Activated CD4-positive, alpha-beta T cell treated with anti-CD3 and anti-CD28 coated beads, Interleukin-2, amount 50 U/mL, for 48 hours (primary cell): ENCODE results near the gene BCL2L1.
"Not testable (repeated sequence)": the region's sequence is repeated elsewhere in the genome, so short reads cannot be mapped to it uniquely, and the experiment has no call there.

Source experiments
- DNase-seq, 2 experiments: peaks; one replicate each; pipeline ENCODE4 v3.0.0-alpha.2; 2020

Gene BCL2L1

DNA sequence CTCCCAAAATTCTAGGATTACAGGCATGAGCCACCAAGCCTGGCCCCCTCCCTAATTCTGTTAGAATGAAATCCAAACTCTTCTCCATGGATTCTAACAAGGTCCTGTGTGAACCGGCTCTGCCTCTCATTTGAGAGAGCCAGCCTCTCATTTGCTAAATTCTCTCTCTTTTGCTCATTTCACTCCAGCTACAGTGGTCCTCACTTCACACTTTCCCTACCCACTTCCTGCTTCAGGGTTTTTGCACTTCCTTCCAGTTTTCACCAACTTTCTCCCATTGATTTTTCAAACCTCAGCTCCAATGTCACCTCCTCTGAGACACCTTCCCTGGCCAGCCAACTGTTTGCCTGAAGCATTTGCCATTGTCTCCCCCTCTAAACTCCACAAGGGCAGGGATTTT, 79.8 kb downstream of the BCL2L1 start:
- DNase-seq = no peak

- no peak for DNase-seq
Observed at GRCh38 chr20:31641391-31641790, 81.3 kb downstream of the BCL2L1 start.

GRCh38 chr20:31640259-31640658, 82.4 kb downstream of the BCL2L1 start:
- no peak for DNase-seq

DNA sequence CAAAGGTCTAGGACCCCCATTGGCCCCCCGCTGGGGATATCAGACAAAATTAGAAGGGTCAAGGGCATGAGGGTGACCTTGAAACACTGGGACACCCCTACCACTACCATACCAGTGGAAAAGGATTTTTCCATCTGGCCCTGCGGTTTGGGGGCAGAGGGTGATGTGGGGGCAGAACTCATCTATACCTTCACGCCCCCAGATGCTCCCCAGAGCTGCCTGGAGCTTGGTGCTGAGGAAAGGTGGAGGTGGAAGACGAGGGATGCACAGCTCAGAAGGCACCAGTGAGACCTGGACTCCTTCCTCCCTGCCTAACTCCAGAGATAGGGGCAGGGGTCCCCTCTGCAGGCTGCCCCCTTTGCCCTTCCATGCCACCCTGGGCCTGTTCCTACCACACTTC, 83.9 kb downstream of the BCL2L1 start:
- DNase-seq = no peak

DNA sequence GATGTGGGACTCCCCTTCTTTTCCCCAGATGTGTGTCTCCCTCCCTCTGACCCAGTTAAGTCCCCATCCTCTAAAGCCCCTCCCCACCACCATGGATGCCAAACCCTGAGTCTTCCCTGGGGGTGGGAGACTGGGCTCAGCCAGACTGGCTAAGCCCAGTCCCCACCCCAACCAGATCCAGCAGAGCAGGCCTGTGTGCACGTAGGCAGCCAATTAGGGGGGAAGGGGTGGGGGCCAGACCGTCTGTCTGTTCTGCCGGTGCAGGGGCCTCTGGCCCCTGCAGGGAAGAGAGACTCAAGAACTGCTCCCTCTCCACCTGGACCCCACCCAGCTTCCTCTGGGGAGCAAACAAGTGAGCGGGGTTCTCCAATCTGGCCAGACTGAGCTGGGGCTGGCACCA, 84.4 kb downstream of the BCL2L1 start:
- no peak for DNase-seq

- DNase-seq = no peak
Observed at GRCh38 chr20:31637660-31638059, 85.0 kb downstream of the BCL2L1 start, which contains the start of gene COX4I2. TSS of gene COX4I2 (plus strand) at chr20:31637912. CDS start at chr20:31639018, 1,106 bp downstream.

DNA sequence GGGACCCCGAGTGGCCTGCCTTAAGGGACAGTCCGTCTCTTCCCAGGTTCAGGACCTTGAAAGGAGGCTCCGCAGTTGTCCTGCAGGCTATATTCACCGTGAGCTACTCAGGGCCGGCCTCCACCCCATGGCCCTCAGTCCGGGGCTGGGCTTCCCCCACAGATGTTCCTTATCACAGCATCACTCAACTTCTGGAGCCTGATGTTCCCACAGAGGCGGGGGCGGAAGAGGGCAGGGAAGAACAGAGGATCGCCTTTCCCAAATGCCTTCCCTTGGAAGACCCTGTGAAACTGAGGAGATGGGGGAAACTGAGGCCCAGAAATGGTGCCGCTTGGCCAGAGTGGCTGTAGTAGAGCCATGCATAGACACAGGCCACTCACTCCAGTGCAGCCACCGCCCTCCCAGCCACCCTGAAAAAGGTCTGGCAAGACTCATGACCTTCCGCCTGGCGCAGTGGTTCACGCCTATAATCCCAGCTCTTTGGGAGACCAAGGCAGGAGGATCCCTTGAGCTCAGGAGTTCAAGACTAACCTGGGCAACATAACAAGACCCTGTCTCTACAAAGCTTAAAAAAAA, 89.2 kb downstream of the BCL2L1 start:
- no peak for DNase-seq

DNA sequence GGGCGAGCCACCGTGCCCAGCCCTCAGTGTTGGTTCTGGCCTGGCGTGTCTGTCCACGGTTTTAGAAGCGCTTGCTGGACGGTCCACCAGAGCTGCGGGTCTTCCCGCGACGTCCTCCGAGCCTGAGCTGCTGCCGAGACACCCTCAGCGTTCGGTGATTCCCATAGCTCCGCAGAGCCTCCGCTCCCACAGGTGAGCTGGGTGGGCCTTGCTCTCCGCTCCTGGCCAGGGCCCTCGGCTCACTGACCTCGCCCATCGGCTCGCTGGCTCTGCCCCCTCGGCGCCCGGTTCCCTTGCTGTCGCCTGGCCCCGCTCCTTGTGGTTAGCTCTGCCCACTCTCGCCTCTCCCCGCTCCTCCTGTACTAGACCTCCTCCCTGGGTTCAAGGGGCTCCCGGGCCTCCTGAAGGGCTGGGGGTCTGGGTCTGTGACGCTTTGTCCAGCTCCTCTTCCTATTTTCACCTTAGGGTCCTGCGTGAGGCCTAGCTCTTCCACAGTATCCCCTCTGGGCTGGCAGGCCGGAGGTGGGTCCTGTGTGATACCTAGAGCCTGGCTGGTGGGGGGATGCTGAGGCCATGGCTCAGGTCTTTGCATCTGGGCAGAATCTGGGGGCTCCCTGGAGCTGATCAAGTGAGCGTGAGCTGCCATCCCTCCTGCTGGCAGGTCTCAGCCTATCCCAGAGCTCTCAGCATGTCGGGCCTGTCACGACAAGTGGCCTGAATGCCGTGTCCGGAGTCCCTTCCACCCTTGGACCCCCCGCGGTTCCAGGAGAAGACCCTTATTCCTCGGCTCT, 89.9 kb downstream of the BCL2L1 start:
- no peak for DNase-seq

DNA sequence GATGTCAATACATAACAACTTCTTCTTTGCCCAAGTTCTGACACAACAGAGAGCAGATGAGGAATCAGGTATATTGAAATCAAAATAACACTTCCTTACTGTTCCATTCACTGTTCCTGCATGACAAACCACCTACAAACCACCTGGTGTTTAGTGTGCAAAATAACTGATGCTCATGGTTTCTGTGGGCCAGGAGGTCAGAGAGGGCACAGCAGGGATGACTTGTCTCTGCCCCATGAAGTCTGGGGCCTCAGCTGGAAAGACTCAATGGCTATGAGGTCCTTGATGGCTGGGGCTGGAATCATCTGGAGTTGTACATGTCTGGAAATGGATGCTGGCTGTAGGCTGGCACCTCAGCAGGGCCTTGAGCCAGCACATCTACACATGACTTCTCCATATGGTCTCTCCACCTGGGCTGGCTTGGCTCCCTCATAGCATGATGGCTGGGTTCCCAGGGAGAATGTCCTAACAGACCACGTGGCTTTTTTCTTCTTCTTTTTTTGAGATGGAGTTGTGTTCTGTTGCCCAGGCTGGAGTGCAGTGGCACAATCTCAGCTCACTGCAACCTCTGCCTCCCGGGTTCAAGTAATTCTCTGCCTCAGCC, 92.4 kb downstream of the BCL2L1 start:
- no peak for DNase-seq

- DNase-seq = not testable (repeated sequence)
Observed at GRCh38 chr20:31628057-31628456, 94.6 kb downstream of the BCL2L1 start.

GRCh38 chr20:31626534-31626933, 96.1 kb downstream of the BCL2L1 start:
- DNase-seq = not testable (repeated sequence)

- not testable (repeated sequence) for DNase-seq
Observed at GRCh38 chr20:31623123-31623505, 99.6 kb downstream of the BCL2L1 start.

DNA sequence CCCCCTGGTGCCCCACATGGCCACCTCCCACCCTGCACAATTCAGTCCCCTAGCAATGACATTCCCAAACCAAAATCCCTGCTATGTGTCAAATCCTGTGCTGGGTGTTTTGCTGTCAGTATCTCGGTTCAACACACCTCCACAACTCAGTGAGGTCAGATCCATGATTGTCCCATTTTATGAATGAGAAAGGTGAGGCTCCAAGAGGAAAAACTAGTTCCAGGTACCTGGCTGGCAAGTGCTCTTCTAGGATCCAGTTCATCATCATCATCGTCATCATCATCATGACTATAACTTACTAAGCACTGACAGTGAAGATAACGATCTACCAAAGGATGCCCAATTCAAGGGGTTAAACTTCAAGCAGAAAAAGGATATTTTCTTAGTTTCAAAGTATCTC, 102.4 kb downstream of the BCL2L1 start:
- no peak for DNase-seq

- DNase-seq = no peak
Observed at GRCh38 chr20:31617432-31618104, 105.1 kb downstream of the BCL2L1 start.

DNA sequence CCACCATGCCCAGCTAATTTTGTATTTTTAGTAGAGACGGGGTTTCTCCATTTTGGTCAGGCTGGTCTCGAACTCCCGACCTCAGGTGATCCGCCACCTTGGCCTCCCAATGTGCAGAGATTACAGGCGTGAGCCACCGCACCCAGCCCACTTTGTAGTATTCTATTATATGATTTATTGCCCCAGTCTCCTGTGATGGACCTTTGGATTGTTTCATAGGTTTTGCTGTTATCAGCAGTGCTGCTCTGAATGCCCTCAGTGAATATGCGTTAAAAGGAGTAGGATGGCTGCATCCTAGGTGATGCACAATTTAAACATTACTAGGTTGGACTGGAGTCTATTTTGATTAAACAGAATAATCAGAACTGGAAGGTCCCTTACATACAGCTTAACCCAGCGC, 107.3 kb downstream of the BCL2L1 start:
- DNase-seq = no peak
